SK-N-MC (cell line): Measurements from ENCODE around the gene LMO1.

Experiments used
- EZH2 ChIP-seq: fragments of 200-600 bp; sonication (generic); IDR thresholded peaks from one replicate; pipeline ENCODE4 v1.6.1; 2017; ENCODE audit warnings: antibody characterized with exemption
- FOXP2 ChIP-seq: optimal IDR thresholded peaks from 2 replicates; pipeline ENCODE3; 2011; ENCODE audit warnings: mild to moderate bottlenecking, moderate library complexity; ENCODE audit not compliant: insufficient read depth; ENCODE audit errors: extremely low read length, control extremely low read depth
- POLR2AphosphoS5 ChIP-seq: IDR thresholded peaks from 2 replicates; pipeline ENCODE4 v1.6.1; 2012; ENCODE audit warnings: mild to moderate bottlenecking, low read depth, low read length, borderline replicate concordance

- TF ChIP-seq POLR2AphosphoS5 (no peak), EZH2 (no peak), FOXP2 (no peak)
These were observed 21.6 kb downstream of the LMO1 start for GRCh38 chr11:8242118-8242475.
